HL-60 (cell line): ENCODE measurements around the gene HRH1.

Source experiments
- GABPA ChIP-seq: IDR thresholded peaks from 2 replicates; pipeline ENCODE4 v1.6.1; 2012; ENCODE audit warnings: low read depth
- POLR2AphosphoS5 ChIP-seq: IDR thresholded peaks from 2 replicates; pipeline ENCODE4 v1.6.1; 2012; ENCODE audit warnings: low read depth
- SPI1 ChIP-seq: IDR thresholded peaks from 2 replicates; pipeline ENCODE4 v1.6.1; 2012; ENCODE audit warnings: low read depth, mild to moderate bottlenecking, borderline replicate concordance
- TF ChIP-seq, protein P1 (sequence below): IDR thresholded peaks from one replicate; pipeline ENCODE4 v1.5.1; 2011; ENCODE audit warnings: low read length, control low read depth, inconsistent platforms; ENCODE audit not compliant: insufficient read depth
- TF ChIP-seq, protein P2 (sequence below): IDR thresholded peaks from 2 replicates; pipeline ENCODE4 v1.6.1; 2012; ENCODE audit warnings: low read depth; ENCODE audit not compliant: insufficient replicate concordance

DNA sequence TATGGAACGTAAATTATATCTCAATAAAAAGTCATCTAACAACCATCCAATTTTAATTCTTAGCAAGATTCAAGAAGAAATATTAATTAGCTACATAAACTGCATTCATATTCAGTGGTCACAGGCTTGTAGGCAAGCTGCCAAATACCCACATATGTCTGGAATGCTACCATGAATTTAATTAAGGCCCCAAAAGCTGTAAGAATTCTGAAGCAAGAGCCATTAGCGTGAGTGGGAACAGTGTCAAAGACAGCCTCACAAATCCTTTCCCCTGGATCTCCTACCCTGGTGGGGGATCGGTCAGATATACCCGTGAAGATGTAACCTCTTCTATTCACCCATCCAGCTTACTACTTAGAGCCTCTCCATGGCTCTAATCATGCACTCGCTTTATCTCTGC lies 157.9 kb downstream of the HRH1 start:
- TF ChIP-seq, protein P1, sequence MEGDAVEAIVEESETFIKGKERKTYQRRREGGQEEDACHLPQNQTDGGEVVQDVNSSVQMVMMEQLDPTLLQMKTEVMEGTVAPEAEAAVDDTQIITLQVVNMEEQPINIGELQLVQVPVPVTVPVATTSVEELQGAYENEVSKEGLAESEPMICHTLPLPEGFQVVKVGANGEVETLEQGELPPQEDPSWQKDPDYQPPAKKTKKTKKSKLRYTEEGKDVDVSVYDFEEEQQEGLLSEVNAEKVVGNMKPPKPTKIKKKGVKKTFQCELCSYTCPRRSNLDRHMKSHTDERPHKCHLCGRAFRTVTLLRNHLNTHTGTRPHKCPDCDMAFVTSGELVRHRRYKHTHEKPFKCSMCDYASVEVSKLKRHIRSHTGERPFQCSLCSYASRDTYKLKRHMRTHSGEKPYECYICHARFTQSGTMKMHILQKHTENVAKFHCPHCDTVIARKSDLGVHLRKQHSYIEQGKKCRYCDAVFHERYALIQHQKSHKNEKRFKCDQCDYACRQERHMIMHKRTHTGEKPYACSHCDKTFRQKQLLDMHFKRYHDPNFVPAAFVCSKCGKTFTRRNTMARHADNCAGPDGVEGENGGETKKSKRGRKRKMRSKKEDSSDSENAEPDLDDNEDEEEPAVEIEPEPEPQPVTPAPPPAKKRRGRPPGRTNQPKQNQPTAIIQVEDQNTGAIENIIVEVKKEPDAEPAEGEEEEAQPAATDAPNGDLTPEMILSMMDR: no peak
- no peak for TF ChIP-seq POLR2AphosphoS5
- no peak for TF ChIP-seq GABPA
- TF ChIP-seq, protein P2, sequence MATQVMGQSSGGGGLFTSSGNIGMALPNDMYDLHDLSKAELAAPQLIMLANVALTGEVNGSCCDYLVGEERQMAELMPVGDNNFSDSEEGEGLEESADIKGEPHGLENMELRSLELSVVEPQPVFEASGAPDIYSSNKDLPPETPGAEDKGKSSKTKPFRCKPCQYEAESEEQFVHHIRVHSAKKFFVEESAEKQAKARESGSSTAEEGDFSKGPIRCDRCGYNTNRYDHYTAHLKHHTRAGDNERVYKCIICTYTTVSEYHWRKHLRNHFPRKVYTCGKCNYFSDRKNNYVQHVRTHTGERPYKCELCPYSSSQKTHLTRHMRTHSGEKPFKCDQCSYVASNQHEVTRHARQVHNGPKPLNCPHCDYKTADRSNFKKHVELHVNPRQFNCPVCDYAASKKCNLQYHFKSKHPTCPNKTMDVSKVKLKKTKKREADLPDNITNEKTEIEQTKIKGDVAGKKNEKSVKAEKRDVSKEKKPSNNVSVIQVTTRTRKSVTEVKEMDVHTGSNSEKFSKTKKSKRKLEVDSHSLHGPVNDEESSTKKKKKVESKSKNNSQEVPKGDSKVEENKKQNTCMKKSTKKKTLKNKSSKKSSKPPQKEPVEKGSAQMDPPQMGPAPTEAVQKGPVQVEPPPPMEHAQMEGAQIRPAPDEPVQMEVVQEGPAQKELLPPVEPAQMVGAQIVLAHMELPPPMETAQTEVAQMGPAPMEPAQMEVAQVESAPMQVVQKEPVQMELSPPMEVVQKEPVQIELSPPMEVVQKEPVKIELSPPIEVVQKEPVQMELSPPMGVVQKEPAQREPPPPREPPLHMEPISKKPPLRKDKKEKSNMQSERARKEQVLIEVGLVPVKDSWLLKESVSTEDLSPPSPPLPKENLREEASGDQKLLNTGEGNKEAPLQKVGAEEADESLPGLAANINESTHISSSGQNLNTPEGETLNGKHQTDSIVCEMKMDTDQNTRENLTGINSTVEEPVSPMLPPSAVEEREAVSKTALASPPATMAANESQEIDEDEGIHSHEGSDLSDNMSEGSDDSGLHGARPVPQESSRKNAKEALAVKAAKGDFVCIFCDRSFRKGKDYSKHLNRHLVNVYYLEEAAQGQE: no peak
- no peak for TF ChIP-seq SPI1
